NCI-H1930 (cell line): ENCODE measurements around the gene CRTAP.
"Not testable (repeated sequence)": the region's sequence is repeated elsewhere in the genome, so short reads cannot be mapped to it uniquely, and the experiment has no call there.

Source experiments
- DNase-seq, 2 experiments: peaks; one replicate each; lab custom pipeline; 2025; lab: John Stamatoyannopoulos, UW

CRTAP gene

DNA sequence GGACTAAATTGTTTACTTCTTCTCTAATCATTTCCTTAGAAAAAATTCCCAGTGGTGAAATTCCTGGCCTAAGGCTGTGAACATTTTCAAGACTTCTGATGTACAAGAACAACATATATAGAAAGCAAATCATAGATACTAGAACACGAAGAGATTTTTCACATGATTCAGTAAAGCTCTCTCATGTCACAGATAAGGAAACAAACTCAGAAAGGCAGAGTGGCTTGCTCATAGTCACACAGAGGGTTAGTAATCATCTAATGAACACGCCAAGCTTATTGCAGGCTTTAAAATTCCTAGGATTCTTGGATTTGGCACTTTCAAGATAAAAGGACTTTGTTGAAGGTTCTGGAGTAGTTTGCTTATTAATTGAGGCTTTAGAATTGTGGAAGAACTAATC is 26.2 kb downstream of the CRTAP start:
- no peak for DNase-seq

- DNase-seq = no peak
These were observed 27.2 kb downstream of the CRTAP start for GRCh38 chr3:33141006-33141405.

GRCh38 chr3:33144433-33144832 is 30.6 kb downstream of the CRTAP start:
- peak in 1 of 2 experiments; percentile 13 for DNase-seq

DNA sequence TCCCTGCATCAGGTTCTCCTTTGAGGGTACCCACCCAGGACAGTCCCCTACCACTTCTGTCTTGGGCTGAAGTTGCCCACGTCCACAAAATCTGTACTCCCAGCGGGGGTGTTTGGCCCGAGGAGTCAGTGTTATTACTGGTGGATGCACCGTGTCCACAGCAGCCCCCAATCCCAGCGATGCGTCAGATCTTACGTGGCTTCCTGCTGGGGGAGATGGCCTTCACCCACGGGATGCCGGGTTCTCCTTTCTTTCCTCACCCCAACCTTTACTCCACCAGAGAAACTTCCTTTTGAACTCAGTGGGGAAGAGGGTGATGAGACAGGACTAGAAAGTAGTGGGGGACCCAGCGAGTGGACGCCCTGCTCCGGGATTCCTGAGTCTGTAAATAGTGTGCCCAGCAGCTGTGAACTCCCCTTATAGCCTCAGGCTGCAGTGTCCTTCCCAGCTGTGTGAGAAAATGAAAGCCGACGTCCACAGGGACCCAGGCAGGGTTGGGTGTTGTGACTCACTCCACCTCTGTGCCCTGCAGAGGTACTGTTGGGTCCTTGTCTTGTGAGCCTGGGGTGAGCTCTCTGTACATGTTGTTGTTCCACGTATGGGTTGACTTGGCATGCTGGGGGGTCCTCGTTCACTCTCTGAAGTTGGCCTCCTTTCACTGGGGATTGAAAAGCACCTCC is 31.5 kb downstream of the CRTAP start:
- no peak for DNase-seq

DNA sequence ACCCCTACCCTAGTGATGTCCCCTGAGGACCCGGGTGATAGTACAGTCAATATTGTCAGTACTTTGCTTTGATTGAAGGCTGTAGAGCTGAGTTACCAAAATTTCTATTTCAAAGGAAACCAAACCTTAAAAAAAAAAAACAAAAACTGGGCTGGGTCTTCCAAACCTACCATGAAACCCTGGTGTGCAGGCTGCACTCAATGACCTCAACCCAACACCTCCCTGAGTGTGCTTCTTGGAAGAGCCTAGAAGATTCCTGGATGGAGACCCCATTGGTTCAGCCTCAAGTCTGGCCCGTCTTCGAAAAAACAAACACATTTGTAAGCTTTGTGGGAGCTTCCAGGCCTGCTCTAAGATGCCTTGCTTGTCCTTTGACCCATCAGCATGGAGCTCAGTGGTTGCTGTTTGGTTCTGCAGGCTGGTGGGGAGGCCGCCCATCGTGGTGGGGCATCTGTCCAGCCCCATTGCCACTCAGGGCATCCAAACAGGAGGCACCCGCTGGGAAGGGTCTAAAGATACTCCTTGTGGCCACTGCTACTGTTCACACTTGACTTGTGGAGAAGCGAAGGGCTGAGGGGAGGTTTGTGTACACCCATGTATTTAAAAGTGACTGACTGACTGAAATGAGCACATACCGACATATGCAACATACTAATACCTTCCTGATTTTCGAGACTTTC is 32.2 kb downstream of the CRTAP start:
- DNase-seq = no peak

GRCh38 chr3:33146791-33147445 is 33.1 kb downstream of the CRTAP start:
- DNase-seq = no peak

DNA sequence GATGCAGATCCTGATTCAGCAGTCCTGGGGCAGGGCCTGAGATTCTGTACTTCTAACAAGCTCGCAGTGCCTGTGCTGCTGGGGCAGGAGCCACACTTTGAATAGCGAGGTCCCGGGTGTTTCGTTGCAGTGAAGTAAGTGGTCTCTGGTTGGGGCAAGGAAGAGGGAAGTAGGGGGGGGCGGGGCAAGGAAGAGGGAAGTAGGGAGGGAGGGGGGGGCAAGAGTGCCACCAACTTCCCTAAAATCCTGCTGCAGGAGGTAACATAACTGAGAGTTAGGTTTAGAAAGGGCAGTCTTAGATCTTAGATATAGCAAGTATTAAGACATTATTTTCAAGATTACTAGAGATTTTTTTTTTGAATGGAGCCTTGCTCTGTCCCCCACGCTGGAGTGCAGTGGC is 35.5 kb downstream of the CRTAP start:
- no peak for DNase-seq

- no peak for DNase-seq
These were observed 38.8 kb downstream of the CRTAP start for GRCh38 chr3:33152363-33153360.

DNA sequence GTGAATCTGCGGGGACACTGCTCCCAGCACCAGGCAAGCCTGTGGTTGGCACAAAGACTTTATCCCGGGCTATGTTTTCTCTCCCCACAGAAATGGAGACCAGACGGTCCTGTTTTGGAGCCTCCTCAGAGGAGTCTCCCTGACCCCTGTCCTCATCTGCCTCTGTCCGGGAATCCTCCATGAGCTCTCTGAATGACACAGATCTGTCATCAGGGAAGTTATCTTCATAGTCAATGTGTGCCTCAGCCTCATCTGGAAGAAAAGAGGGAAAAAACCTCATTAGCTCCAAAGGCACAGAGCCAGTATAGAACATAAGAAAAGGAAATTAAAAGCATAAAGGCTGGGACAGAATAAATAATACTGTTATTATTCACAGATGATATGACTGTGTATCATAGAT is 40.0 kb downstream of the CRTAP start:
- no peak for DNase-seq

DNA sequence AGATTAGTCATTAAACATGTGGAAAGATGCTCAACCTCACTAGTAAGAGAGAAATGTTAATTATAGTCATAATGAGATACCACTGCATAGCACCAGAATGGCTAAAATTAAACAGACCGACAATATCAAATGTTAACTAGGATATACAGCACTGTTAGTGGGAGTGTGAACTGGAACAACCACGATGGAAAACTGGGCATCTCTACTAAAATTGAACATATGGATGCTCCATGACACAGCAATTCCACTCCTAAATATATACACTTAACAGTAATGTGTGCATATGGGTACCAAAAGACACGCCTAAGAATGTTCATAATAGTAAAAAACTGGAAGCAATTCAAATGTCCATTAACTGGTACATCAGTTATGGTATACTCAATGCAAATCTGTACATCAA is 41.5 kb downstream of the CRTAP start:
- no peak for DNase-seq

- DNase-seq = no peak
These were observed 45.4 kb downstream of the CRTAP start for GRCh38 chr3:33159234-33159633.

DNA sequence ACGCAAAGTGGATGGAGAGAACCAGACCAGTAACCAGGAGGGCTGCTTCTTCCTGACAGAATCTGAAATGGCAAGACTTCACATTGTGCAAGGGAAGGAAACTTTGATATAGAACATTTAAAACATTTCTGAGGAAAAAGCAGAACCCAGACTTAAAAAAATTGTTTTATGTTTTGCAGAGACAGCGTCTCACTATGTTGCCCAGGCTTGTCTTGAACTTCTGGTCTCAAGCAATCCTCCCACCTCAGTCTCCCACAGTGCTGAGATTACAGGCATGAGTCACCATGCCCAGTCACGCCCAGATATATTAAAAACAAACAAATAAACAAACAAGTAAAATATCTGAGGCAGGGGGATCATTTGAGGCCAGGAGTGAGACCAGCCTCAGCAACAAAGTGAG is 46.2 kb downstream of the CRTAP start:
- no peak for DNase-seq

- not testable (repeated sequence) for DNase-seq
These were observed 48.8 kb downstream of the CRTAP start for GRCh38 chr3:33162621-33163020.

GRCh38 chr3:33165372-33165771 is 51.6 kb downstream of the CRTAP start:
- DNase-seq = no peak

DNA sequence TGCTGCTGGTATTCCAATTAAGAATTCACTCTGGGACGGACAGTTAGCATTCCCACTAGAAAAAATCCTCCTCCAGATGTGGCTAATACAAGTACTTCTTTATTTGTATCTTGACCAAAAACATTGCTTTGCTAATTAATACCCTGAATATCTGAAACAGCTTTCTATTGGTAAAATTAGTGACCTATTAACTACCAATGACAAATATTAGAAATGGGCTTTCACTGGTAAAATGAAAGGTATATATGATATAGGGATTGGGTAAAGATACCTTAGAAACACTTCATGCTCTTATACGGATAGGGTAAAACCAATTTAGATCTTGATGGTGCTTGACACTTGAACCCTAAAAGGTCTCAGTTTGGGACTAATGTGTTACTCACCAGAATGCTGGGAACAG is 52.3 kb downstream of the CRTAP start:
- DNase-seq = no peak

DNA sequence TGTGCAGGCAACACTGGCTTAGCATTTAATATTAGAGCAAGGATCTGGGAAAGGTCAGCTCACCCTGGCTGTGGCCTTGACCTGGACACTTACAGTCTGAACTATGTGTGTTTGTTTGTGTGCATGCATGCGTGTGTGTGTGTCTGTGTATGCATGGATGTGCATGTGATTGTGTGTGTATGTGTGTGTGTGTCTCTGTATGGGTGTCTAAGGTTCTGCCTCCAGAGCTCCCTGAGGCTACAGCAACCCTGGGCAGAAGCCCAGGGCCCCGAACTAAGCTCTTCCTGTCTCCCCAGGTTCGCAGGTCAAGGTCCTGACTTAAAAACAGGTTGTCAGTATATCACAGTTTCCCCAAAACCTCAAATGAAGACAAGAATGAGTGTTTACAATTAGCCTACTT is 53.5 kb downstream of the CRTAP start:
- DNase-seq = no peak

DNA sequence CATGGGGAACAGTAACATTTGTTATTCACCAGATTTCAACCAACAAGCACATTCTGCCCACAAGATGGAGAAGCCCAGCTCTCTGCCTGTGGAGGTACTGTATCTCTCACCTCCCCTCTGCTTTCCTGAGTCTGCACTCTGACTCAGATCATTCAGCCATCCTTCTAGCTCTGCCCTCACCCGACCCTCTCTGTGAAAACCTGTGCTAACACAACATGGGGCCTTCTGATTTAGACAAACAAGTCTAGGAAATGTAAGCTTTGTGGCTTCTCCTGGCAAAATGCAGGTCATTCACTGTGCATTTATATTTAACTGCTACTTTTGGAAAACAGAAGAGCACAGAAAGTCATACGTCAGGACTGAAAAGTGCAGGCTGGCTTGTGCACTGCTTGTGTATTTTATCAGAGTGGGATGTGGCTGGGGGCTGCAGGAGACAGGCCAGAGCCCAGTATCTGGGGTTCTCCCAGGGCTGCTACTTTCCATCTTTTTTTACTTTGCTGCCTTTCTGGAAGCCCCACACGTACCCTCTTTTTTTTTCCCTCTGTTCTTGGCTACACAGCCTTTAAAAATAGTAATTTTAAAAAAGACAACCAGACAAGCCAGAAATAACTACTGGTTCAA is 54.0 kb downstream of the CRTAP start:
- no peak for DNase-seq

DNA sequence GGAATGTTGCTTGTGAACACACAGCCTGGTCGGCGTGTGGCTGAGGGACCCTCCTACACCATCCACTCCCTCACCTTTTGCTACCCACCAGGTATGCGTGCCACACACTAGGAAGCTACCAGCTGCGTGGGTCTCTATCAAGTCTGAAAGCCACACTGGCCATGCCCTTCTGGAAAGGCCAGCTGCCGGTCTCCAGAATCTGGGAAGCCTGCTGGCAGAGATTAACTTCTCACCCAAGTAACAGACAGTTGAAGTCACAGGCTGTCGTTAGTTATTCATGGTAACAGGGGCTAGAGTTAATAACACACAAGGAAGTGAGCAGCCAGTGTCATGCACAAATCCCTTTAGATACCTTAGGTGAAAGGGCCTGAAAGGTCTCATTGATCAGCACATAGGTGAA is 56.7 kb downstream of the CRTAP start:
- no peak for DNase-seq

DNA sequence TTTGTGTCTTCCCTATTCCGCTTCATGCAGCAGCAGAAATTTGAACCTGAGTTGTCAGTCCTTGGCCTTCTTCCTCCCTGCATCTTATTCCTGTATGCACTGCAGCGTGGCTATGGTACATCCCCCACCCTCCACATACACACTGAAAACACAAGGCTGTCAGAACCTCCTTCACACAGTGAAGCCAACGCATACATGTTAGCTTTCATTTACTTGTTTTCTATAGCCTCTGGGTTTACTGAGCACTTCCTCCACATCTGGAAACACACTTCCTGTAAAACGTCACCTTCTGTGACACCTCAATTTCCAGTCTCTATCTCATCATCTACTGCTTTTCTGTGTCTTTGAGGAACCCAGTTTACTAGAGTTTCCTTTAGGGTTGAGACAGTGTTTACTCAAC is 57.8 kb downstream of the CRTAP start:
- DNase-seq = no peak

GRCh38 chr3:33173103-33173502 is 59.3 kb downstream of the CRTAP start:
- no peak for DNase-seq

DNA sequence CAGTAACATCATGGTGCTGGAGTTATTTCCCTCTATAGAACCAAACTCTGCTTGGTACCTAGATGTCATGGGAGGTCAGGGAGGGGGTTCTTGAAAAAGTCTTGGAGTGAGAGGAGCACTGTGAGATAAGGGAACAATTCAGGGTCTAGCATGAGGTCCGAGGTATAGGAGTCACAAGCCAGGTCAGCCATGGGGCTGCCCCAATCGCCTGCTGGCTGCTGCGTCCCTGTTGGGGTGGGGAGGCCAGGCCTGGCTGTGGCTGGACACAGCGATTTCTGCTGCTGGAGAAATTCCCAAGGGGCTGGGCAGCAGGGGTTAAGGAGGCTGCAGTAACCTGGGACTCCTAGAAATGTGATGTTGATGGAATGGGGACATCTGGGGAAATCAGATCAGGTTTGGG is 59.9 kb downstream of the CRTAP start:
- DNase-seq = no peak

GRCh38 chr3:33174095-33174494 is 60.3 kb downstream of the CRTAP start:
- no peak for DNase-seq
